GM12878 (cell line): ENCODE results near the gene NFKBIA. TPM values are rescaled to one million over a fixed set of nuclear protein-coding genes. Genes with fewer than 3 reads are reported as not detected.

Experiments
- ATAC-seq: fragments of 200-7000 bp; cut with Tn5 transposase; 3 replicates; pipeline ENCODE4 v1.9.1; 2020; ENCODE audit warnings: mild to moderate bottlenecking, moderate library complexity
- BruUV-seq: library from RNA; stranded (reverse); fragments of 400-500 nt; replicated peaks from 2 replicates; lab custom pipeline; 2021; lab: Mats Ljungman, UMichigan
- CTCF ChIA-PET: fragments of 300-600 bp; sonication (Branson Sonifier 250); formaldehyde crosslinking; extraction: SDS; loops from one replicate; lab custom pipeline; 2021; ENCODE audit warnings: inconsistent platforms; lab: Yijun Ruan, JAX
- POLR2A ChIA-PET: fragments of 350-600 bp; formaldehyde crosslinking; extraction: SDS; loops from one replicate; lab custom pipeline; 2021; ENCODE audit warnings: inconsistent platforms; lab: Charles Lee
- RAD21 ChIA-PET: fragments of 300-600 bp; sonication (Branson Sonifier 250); formaldehyde crosslinking; loops from one replicate; lab custom pipeline; 2023; ENCODE audit warnings: antibody characterized with exemption; ENCODE audit not compliant: unreplicated experiment; lab: Charles Lee
- SMC1A ChIA-PET: fragments of 300-600 bp; sonication (Branson Sonifier 250); formaldehyde crosslinking; loops from one replicate; lab custom pipeline; 2023; ENCODE audit not compliant: unreplicated experiment, uncharacterized antibody; lab: Charles Lee
- DNase-seq: peaks from one replicate; pipeline ENCODE4 v3.0.0-alpha.2; 2011; ENCODE audit warnings: low read depth, low spot score
- FAIRE-seq: peaks from 3 replicates; lab custom pipeline; 2011; peaks lifted over from hg19 to GRCh38; lab: Jason Lieb, UNC
- H2AFZ ChIP-seq: 2 replicates; pipeline ENCODE4 v1.6.0; 2011; ENCODE audit warnings: low read depth, low read length, control low read depth; ENCODE audit not compliant: control insufficient read depth
- H3K27ac ChIP-seq: 2 replicates; pipeline ENCODE4 v1.5.1; 2011; ENCODE audit warnings: control low read depth; ENCODE audit not compliant: control insufficient read depth, insufficient read depth
- H3K27me3 ChIP-seq, 2 experiments: replicated peaks in 1 of 2; 2 replicates each; pipeline versions ENCODE4 v1.6.0 to v1.6.1; 2011; ENCODE audit warnings: low read length in 1 of 2; ENCODE audit not compliant: control insufficient read depth in 2 of 2, insufficient read depth in 2 of 2
- H3K36me3 ChIP-seq, 2 experiments: 2 replicates each; pipeline ENCODE4 v1.5.1; 2011; ENCODE audit warnings: low read length in 1 of 2; ENCODE audit not compliant: control insufficient read depth in 2 of 2, insufficient read depth in 2 of 2
- H3K4me1 ChIP-seq: 2 replicates; pipeline ENCODE4 v1.6.1; 2011; ENCODE audit warnings: mild to moderate bottlenecking, low read length, moderate library complexity, mixed read lengths; ENCODE audit not compliant: control insufficient read depth, insufficient read depth
- H3K4me2 ChIP-seq: 2 replicates; pipeline ENCODE4 v1.6.0; 2011; ENCODE audit warnings: control low read depth; ENCODE audit not compliant: control insufficient read depth, insufficient read depth
- H3K4me3 ChIP-seq: fragments of 200-600 bp; sonication (generic); 2 replicates; pipeline ENCODE4 v1.5.1; 2016
- H3K79me2 ChIP-seq: 2 replicates; pipeline ENCODE4 v1.6.0; 2011; ENCODE audit warnings: low read length; ENCODE audit not compliant: control insufficient read depth, insufficient read depth
- H3K9ac ChIP-seq: 2 replicates; pipeline ENCODE4 v1.8.0; 2011; ENCODE audit warnings: low read length, control low read depth, mixed read lengths; ENCODE audit not compliant: control insufficient read depth, insufficient read depth
- H3K9me3 ChIP-seq: replicated peaks from 3 replicates; pipeline ENCODE4 v1.5.1; 2011; ENCODE audit warnings: mild to moderate bottlenecking, low read length; ENCODE audit not compliant: control insufficient read depth, insufficient read depth
- H4K20me1 ChIP-seq: 2 replicates; pipeline ENCODE4 v1.6.0; 2011; ENCODE audit not compliant: control insufficient read depth, insufficient read depth
- CBFB ChIP-seq: IDR thresholded peaks from 2 replicates; pipeline ENCODE4 v1.6.1; 2016; ENCODE audit warnings: antibody characterized with exemption, low read depth
- CHD1 ChIP-seq: IDR thresholded peaks from 2 replicates; pipeline ENCODE4 v1.6.1; 2012; ENCODE audit warnings: low read depth, low read length, improper control_type of control experiment
- CHD4 ChIP-seq: fragments of 200-600 bp; sonication (generic); IDR thresholded peaks from 2 replicates; pipeline ENCODE4 v1.6.1; 2016; ENCODE audit warnings: mild to moderate bottlenecking
- ETV6 ChIP-seq, 2 experiments: fragments of 450-650 bp in 1 of 2; IDR thresholded peaks in 1 of 2; conservative IDR thresholded peaks in 1 of 2; 2 replicates each; pipeline ENCODE4 v1.6.1; 2014; ENCODE audit warnings: antibody characterized with exemption in 1 of 2, borderline replicate concordance in 1 of 2, low read depth in 1 of 2, mild to moderate bottlenecking in 1 of 2, moderate library complexity in 1 of 2
- FOXK2 ChIP-seq: fragments of 450-650 bp; IDR thresholded peaks from 2 replicates; pipeline ENCODE4 v1.6.1; 2017; ENCODE audit warnings: mild to moderate bottlenecking, moderate library complexity
- HCFC1 ChIP-seq: fragments of 150-350 bp; IDR thresholded peaks from 2 replicates; pipeline ENCODE4 v1.6.1; 2014; ENCODE audit warnings: low read length
- IKZF2 ChIP-seq, 2 experiments: fragments of 450-650 bp; IDR thresholded peaks; 2 replicates each; pipeline ENCODE4 v1.6.1; 2017; ENCODE audit warnings: mild to moderate bottlenecking in 2 of 2, moderate library complexity in 2 of 2
- IRF5 ChIP-seq: fragments of 450-650 bp; IDR thresholded peaks from 2 replicates; pipeline ENCODE4 v1.6.1; 2017; ENCODE audit warnings: borderline replicate concordance
- KDM1A ChIP-seq: fragments of 200-600 bp; sonication (generic); IDR thresholded peaks from 2 replicates; pipeline ENCODE4 v1.6.1; 2016; ENCODE audit warnings: borderline replicate concordance
- MYB ChIP-seq: fragments of 150-350 bp; IDR thresholded peaks from 2 replicates; pipeline ENCODE4 v1.6.1; 2014; ENCODE audit warnings: mild to moderate bottlenecking, low read depth, low read length, borderline replicate concordance
- NRF1 ChIP-seq: conservative IDR thresholded peaks from 2 replicates; pipeline ENCODE4 v1.6.1; 2011; ENCODE audit warnings: mild to moderate bottlenecking, low read depth, low read length, improper control_type of control experiment
- PAX8 ChIP-seq: fragments of 450-650 bp; IDR thresholded peaks from 2 replicates; pipeline ENCODE4 v1.6.1; 2017; ENCODE audit warnings: mild to moderate bottlenecking, moderate library complexity
- SRF ChIP-seq, 2 experiments: IDR thresholded peaks; 2 replicates each; pipeline ENCODE4 v1.6.1; 2011; ENCODE audit warnings: low read depth in 2 of 2, low read length in 2 of 2, mild to moderate bottlenecking in 1 of 2, moderate library complexity in 1 of 2
- WGBS: methylation state at CpG from one replicate; pipeline ENCODE4 v1.1.6; 2016; ENCODE audit warnings: low lambda C conversion rate; ENCODE audit not compliant: insufficient replicate concordance, insufficient coverage; ENCODE audit errors: missing lambda C conversion rate; 5-methylcytosine and 5-hydroxymethylcytosine counted together
- in situ Hi-C: fragments of 300-500 bp; cut with MboI; formaldehyde crosslinking; loops from 9 replicates; pipeline ENCODE4 v1.14.3; 2018; ENCODE audit warnings: mixed read lengths
- intact Hi-C: fragments of 100-400 bp; cut with micrococcal nuclease; formaldehyde crosslinking; loops from one replicate; pipeline ENCODE4 v1.14.2; 2022; ENCODE audit not compliant: unreplicated experiment
- polyA plus RNA-seq, 11 experiments: library from polyadenylated mRNA; depleted of rRNA in 4 of 11; unstranded in 6 of 11; stranded (reverse) in 5 of 11; fragments of >200 nt; fragmentation: Nextera tagmentation in 4 of 11; fragmentation: Illumina TruSeq in 1 of 11; extraction: Ambion mirVana in 4 of 11; extraction: Trizol in 1 of 11; gene quantifications; 1 replicate in 1 of 11; 2 replicates in 10 of 11; pipeline versions ENCODE4 v1.2.1 to v1.2.3, GENCODE V29; 2011 to 2016; ENCODE audit warnings: inconsistent platforms in 2 of 11, missing spikeins in 2 of 11, low read depth in 1 of 11
- total RNA-seq, 4 experiments: library from RNA; depleted of rRNA in 3 of 4; stranded (reverse); fragments of >200 nt in 3 of 4; fragmentation: Illumina TruSeq in 1 of 4; extraction: Trizol in 1 of 4; gene quantifications; 2 replicates each; pipeline versions ENCODE4 v1.2.1 to v1.2.3, GENCODE V29; 2013 to 2021

Gene NFKBIA
- total and polyA plus RNA-seq, 10 of the 15 experiments (the other 5 are each of a cell fraction or from before 2014, with no cell fraction given) = 123 to 419 (median 267) TPM

GRCh38 chr14:35444104-35444503 is 39.6 kb upstream of the NFKBIA start:
- H3K36me3 ChIP-seq = no peaks in the 10 kb centered on the region
- no peak for TF ChIP-seq KDM1A
- TF ChIP-seq CHD4 = no peak
- TF ChIP-seq IRF5 = no peak
- no peak for TF ChIP-seq PAX8
- no peak for TF ChIP-seq FOXK2
- no peak for TF ChIP-seq CBFB
- no peak for TF ChIP-seq SRF (IDR thresholded peaks at IDR 0.05; ENCODE audit: low read depth in 2 of 2, low read length in 2 of 2)
- no peak for TF ChIP-seq CHD1
- TF ChIP-seq MYB = no peak
- no peak for TF ChIP-seq IKZF2 (IDR thresholded peaks at IDR 0.05)
- TF ChIP-seq NRF1 = no peak
- TF ChIP-seq ETV6 (conservative IDR thresholded peaks at IDR 0.05 in 1 of 2, IDR thresholded peaks at IDR 0.05 in 1 of 2; ENCODE audit: borderline replicate concordance in 1 of 2, low read depth in 1 of 2) = no peak
- no peak for TF ChIP-seq HCFC1
- no peak overlapping the region for H3K27ac ChIP-seq
- no peaks in the 10 kb centered on the region for H3K79me2 ChIP-seq
- ChIA-PET CTCF (no interaction called here), RAD21 (no interaction called here), SMC1A (interaction anchor here (0.6 kb wide), 1 partner anchor 969 kb away, joined by 3 read pairs; no protein-coding TSS in a partner anchor), POLR2A (no interaction called here)
- no peaks in the 10 kb centered on the region for H3K27me3 ChIP-seq
- no peaks in the 10 kb centered on the region for H3K4me1 ChIP-seq
- intact Hi-C loops (no loop called here), in situ Hi-C loops (loop anchor here (25.0 kb wide), 1 partner anchor 243 kb away; no protein-coding TSS in a partner anchor)
- no peaks in the 10 kb centered on the region for H3K9me3 ChIP-seq
- H3K9ac ChIP-seq = no peak overlapping the region
- H2AFZ ChIP-seq = no peak overlapping the region
- ATAC-seq = no peak
- BruUV-seq = no TSS peak
- no peak overlapping the region for H3K4me3 ChIP-seq
- no peak for DNase-seq
- 0% methylated on average over 1 of the region's 1 CpG for WGBS
- H3K4me2 ChIP-seq = no peak overlapping the region
- FAIRE-seq = no peak
- H4K20me1 ChIP-seq = no peaks in the 10 kb centered on the region
